Adipocyte (in vitro differentiated cells): Measurements from ENCODE around the gene SLC25A29.

Experiments
- DNase-seq: peaks from one replicate; pipeline ENCODE4 v3.0.0-alpha.2; 2015; ENCODE audit warnings: low read depth
- H3K27me3 ChIP-seq: replicated peaks from 2 replicates; pipeline ENCODE4 v1.7.0; 2013; ENCODE audit warnings: mild to moderate bottlenecking, low read length, moderate library complexity; ENCODE audit not compliant: control insufficient read depth, insufficient read depth
- H3K36me3 ChIP-seq: 2 replicates; pipeline ENCODE4 v1.7.0; 2013; ENCODE audit warnings: low read length, mild to moderate bottlenecking, moderate library complexity; ENCODE audit not compliant: control insufficient read depth, insufficient read depth, severe bottlenecking
- H3K4me1 ChIP-seq: 2 replicates; pipeline ENCODE4 v1.7.0; 2013; ENCODE audit warnings: mild to moderate bottlenecking, low read length, moderate library complexity; ENCODE audit not compliant: control insufficient read depth, insufficient read depth
- H3K4me3 ChIP-seq: 2 replicates; pipeline ENCODE4 v1.7.0; 2013; ENCODE audit warnings: mild to moderate bottlenecking, low read length, moderate library complexity
- H3K9ac ChIP-seq: 2 replicates; pipeline ENCODE4 v1.7.0; 2013; ENCODE audit warnings: mild to moderate bottlenecking, low read length, moderate library complexity
- H3K9me3 ChIP-seq: 2 replicates; pipeline ENCODE4 v1.7.0; 2013; ENCODE audit warnings: mild to moderate bottlenecking, low read length, moderate library complexity; ENCODE audit not compliant: control insufficient read depth

SLC25A29 gene

DNA sequence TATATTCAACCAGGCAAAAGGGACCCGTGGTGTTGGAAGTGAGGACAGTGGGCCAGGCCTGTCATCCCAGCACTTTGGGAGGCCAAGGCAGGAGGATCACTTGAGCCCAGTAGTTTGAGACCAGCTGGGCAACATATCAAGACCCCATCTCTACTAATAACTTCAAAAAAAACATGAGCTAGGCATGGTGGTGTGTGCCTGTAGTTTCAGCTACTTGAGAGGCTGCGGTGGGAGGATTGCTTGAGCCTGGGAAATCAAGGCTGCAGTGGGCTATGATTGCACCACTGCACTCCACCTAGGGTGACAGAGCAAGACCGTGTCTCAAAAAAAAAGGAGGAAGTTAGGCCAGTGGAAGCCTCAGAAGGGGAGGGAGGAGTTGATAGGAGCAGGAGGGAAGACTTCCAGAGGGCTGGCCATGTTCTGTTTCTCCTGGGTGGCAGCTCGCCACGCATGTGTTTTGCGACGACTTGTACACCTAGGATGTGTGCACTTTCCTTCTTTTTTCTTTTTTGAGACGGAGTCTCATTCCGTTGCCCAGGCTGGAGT, 10.1 kb downstream of the SLC25A29 start:
- Histone ChIP-seq H3K4me3 (no peak overlapping the region), H3K36me3 (no peaks in the 10 kb centered on the region), H3K9ac (no peak overlapping the region), H3K27me3 (no peaks in the 10 kb centered on the region), H3K4me1 (peaks cover 34% of the 10 kb centered on the region), H3K9me3 (no peaks in the 10 kb centered on the region)
- DNase-seq = no peak

DNA sequence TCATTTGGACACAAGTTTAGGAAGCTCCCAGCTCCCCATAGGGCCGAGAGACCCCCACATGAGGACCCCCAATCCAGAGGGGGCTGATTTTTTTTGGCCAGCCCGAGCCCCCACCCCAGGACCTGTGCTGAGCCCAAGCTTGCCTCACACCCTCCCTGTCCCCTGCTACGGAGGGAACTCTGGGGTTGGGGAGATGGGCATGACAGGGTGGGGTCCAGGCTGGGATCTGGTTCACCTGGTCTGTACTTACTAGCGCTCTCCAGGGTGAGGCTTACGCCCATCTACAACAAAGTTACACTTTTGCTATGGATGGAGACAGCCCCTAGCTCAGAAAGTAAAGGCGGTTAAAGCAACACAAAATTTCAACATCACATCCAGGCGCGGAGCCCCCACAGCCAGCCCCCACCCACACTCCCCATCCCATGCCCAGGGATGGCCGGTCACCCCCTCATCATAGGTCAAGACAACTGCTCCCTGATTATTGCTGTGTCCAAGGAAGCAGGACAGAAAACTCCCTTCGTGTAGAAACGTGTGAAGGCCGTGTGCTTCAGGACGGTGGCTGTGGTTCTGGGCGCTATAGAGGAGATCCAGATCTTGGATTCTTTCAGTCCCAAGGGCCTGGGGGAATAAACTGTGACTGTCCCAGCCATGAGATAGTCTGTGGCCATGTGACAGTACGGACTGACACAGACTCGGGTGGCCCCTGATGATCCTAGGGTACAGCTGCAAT, 10.7 kb downstream of the SLC25A29 start:
- DNase-seq = no peak
- Histone ChIP-seq H3K4me1 (peaks cover 34% of the 10 kb centered on the region), H3K9ac (no peak overlapping the region), H3K27me3 (no peaks in the 10 kb centered on the region), H3K4me3 (no peak overlapping the region), H3K36me3 (no peaks in the 10 kb centered on the region), H3K9me3 (no peaks in the 10 kb centered on the region)

DNA sequence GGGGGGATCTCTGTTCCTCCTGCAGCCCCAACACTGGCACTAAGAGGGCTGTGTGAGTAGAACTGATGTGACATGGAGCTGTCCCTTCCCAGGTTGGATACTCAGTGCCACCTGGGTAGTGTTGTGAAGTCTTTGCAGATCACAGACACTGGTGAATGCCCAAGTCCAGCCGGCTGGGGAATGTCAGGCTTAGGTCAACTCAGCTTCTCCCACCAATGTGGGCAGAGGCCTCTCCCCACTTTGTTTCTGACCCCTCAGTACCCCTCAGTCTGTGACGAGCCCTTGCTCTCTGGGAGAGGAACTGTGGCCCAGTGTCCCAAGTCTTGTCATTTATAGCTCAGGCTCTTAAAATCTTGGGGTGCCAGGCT, 11.3 kb downstream of the SLC25A29 start:
- no peaks in the 10 kb centered on the region for H3K27me3 ChIP-seq
- no peaks in the 10 kb centered on the region for H3K9me3 ChIP-seq
- H3K4me3 ChIP-seq = no peak overlapping the region
- no peak for DNase-seq
- H3K36me3 ChIP-seq = no peaks in the 10 kb centered on the region
- H3K9ac ChIP-seq = peak overlapping the region; percentile 71
- peaks cover 40% of the 10 kb centered on the region for H3K4me1 ChIP-seq

DNA sequence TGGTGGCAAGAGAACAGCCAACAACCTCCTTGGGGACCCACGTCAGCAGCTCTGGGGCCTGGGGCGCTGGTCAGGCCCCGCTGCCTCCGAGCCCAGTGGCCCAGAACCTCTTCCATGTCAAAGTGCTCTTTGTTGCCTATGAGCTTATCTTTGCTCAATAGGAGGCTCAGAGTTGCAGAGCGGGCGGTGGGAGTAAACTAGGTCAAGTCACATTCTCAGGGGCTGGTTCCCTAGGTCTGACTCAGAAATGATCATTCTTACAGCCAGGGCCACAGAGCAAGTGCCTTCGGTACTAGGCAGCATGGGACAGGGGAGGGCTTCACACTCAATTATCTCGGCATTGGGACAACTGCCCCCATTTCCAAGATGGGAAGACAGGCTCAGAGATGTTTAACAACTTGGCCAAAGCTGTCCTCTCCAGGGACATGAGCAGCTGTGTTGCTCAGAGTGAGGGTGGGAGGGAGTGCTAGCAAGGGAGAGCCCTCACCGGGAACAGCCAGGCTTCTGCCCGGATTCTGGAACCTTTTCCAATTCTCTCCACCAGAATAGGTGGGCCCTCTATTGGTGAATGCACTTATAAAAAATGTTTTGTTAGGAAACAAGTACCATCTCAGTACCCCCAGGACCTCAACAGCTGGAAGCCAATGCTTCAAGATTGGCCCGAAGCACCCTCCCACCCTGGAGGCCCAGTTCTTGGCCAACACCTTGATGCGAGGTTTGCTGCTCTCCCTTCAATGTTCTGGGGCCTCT, 11.9 kb downstream of the SLC25A29 start:
- no peak for DNase-seq
- Histone ChIP-seq H3K4me3 (peak overlapping the region; percentile 35), H3K9ac (peak overlapping the region; percentile 71), H3K27me3 (no peaks in the 10 kb centered on the region), H3K4me1 (peaks cover 41% of the 10 kb centered on the region), H3K36me3 (no peaks in the 10 kb centered on the region), H3K9me3 (no peaks in the 10 kb centered on the region)

DNA sequence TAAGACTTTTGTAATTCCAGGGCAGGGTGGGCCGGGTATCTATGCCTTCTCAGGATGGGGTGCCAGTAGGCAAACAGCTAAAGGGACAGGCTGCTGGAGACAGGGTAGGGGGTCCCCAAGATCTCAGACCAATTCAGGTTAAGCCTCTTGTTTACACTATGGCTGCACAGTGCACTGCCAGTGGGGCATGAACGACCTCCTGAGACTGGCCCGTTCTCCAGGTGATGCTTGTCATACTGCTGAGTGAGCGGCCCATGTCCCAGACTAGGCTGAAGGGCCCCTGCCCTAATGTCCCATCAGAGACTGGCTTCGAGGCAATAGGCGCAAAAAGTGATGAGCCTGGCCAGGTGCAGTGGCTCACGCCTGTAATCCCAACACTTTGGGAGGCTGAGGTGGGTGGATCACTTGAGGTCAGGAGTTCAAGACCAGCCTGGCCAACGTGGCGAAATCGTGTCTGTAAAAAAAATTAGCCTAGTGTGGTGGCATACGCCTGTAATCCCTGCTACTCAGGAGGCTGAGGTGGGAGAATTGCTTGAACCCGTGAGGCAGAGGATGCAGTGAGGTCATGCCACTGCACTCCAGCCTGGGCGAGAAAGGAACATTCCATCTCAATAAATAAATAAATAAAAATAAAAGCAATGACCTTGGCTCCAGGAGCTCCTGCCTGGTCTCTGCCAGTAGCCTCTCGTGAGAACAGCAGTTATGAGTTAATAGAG, 12.6 kb downstream of the SLC25A29 start:
- Histone ChIP-seq H3K36me3 (no peaks in the 10 kb centered on the region), H3K4me3 (peak overlapping the region; percentile 35)

DNA sequence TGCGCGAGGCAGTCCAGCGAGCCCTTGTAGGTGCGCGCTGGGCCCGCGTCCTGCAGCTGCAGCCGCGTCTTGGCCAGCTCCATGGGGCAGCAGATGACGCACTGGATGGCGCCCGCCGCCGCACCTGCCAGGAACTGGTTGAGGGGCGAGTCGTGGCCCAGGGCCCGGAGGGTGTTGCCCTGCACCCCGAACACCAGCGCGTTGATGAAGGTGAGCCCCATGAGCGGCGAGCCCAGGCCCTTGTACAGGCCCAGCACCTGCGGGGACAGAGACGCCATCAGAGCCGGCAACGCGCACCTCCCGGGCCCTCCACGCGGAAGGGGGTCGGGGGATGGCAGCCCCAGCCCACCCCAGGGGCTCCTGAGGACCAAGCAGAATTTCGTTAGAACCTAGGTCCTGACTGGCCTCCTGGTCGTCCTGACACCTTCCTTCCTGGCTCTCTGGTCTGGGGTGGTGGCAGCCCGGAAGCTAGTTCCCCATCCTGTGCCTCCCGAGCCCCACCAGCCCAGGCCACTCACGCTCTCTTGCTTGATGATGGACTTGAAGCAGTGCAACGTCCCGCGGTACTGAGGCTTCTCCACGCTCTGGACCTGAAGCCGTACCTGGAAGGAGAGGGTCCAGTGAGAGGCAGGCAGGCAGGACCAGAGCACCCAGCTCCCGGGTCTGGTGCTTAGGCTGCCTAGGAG, 13.3 kb downstream of the SLC25A29 start:
- no peak overlapping the region for H3K9ac ChIP-seq
- no peaks in the 10 kb centered on the region for H3K36me3 ChIP-seq

More for the DNA sequence above, 12.6 kb downstream of the SLC25A29 start:
- Histone ChIP-seq H3K27me3 (no peaks in the 10 kb centered on the region), H3K4me1 (peaks cover 47% of the 10 kb centered on the region), H3K9ac (peak overlapping the region; percentile 31), H3K9me3 (no peaks in the 10 kb centered on the region)
- DNase-seq = no peak

DNA sequence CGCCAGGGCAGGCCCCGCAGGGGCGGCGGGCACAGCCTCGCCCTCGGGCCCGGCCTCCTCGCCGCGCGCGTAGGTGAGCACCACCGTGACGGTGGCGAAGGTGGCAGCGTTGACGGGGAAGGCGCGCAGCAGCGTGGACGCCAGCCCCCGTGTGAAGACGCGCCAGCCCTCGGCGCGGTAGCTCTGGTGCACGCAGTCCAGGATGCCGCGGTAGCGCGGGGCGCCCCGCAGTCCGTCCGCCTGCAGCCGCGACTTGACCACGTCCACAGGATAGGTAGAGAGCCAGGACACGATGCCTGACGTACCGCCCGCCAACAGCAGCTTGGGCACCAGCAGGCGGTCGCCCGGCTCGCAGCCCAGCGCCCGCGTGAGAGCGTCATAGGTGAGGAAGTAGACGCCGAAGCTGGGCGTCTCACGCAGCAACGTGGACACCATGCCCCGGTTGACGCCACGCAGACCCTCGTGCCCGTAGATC, 13.9 kb downstream of the SLC25A29 start:
- H3K36me3 ChIP-seq = no peaks in the 10 kb centered on the region
- H3K9me3 ChIP-seq = no peaks in the 10 kb centered on the region
- DNase-seq = no peak

More for the DNA sequence above, 13.3 kb downstream of the SLC25A29 start:
- DNase-seq = no peak
- H3K4me3 ChIP-seq = no peak overlapping the region
- H3K9me3 ChIP-seq = no peaks in the 10 kb centered on the region
- H3K4me1 ChIP-seq = peaks cover 48% of the 10 kb centered on the region
- no peaks in the 10 kb centered on the region for H3K27me3 ChIP-seq

DNA sequence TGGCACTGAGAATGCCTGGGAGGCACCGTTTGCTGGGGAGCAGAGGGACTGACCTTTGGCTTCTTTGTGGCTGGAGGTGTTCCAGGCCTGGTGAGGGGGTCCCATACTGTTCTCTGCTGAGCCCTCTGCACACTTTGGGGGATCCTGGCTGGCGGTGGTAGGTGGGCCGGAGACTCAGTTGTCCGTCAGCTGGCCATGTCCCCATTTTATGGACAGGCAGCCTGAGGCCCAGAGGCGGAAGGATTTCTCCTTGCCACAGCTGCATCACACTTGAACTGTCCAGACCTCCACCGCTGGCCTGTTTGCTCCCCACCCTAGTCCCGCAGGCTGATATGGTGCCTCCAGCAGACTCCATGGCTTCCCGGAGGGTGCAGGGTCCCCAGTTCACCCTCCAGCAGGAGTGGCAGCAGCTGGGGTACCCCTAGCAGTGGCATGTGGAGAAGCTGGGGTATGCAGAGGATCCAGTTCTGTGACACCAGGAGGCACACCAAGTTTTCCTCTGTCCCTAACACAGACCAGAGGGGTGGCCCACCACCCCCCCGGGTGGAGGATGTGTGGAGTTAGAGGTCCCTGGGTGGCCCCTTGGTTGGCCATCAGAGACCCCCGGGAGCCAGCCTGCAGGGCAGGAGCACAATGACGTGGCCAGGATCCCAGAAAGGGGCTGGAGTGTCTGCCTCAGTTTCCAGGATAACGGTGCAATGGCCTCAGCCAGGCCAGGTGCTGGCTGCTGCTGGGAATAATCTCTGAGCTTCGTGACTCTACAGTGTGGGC, 14.8 kb downstream of the SLC25A29 start:
- no peaks in the 10 kb centered on the region for H3K9me3 ChIP-seq
- DNase-seq = no peak
- no peak overlapping the region for H3K9ac ChIP-seq
- H3K4me3 ChIP-seq = no peak overlapping the region
- no peaks in the 10 kb centered on the region for H3K27me3 ChIP-seq
- no peaks in the 10 kb centered on the region for H3K36me3 ChIP-seq
- H3K4me1 ChIP-seq = peaks cover 36% of the 10 kb centered on the region

More for the DNA sequence above, 13.9 kb downstream of the SLC25A29 start:
- Histone ChIP-seq H3K4me1 (peaks cover 42% of the 10 kb centered on the region), H3K27me3 (no peaks in the 10 kb centered on the region), H3K4me3 (no peak overlapping the region), H3K9ac (no peak overlapping the region)

DNA sequence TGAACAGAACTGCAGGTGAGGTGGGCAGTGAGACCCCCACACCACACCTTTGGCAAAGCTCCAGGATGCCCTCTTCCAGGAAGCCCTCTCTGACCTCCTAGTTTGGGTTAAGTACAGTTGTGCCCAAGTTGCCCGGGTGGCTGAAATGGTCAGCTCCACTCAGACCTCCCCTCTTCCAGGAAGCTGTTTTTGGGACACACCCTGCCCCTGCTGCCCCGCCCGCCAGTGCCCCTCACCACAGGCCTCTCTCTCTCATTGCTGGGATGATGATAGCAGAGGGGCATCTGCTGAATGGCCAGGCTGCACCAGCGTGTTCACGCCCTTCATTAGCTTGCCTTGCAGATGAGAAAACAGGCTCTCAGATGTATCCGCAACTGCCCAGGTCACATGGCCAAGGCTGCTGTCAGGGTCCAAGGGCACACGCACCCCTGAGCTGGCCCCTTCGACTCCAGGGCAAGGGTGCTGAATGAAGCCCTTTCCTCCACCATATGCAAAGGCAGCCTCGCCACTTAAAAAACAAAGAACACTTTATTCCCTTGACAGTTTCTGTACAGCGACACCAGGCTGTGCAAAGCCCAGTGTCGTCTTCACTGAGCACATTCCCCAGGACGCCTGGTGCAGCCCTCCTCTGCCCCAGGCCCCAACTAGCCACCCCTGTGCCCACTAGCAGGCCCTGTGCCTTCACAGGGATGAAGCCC, 15.5 kb downstream of the SLC25A29 start:
- no peak overlapping the region for H3K9ac ChIP-seq
- peaks cover 40% of the 10 kb centered on the region for H3K4me1 ChIP-seq
- no peaks in the 10 kb centered on the region for H3K36me3 ChIP-seq
- no peaks in the 10 kb centered on the region for H3K9me3 ChIP-seq
- no peaks in the 10 kb centered on the region for H3K27me3 ChIP-seq
- no peak for DNase-seq
- no peak overlapping the region for H3K4me3 ChIP-seq
